HG03575 (cell line): ENCODE results near the gene BABAM2.

Experiments used
- ATAC-seq: cut with Tn5 transposase; IDR thresholded peaks from one replicate; pipeline ENCODE4 v1.9.1; 2021; ENCODE audit not compliant: unreplicated experiment, insufficient number of reproducible peaks, low FRiP score; ENCODE audit errors: extremely low read depth

Gene BABAM2

GRCh38 chr2:28045676-28046351, 155.3 kb downstream of the BABAM2 start:
- ATAC-seq, result no peak

GRCh38 chr2:28046921-28047320, 156.4 kb downstream of the BABAM2 start:
- ATAC-seq, result no peak

- ATAC-seq, result no peak
Measured at GRCh38 chr2:28047681-28048080, 157.2 kb downstream of the BABAM2 start.

- ATAC-seq, result no peak
Measured at GRCh38 chr2:28048341-28048740, 157.8 kb downstream of the BABAM2 start.

- no peak for ATAC-seq
Measured at GRCh38 chr2:28049416-28049815, 158.9 kb downstream of the BABAM2 start.

- no peak for ATAC-seq
Measured at GRCh38 chr2:28049899-28050298, 159.4 kb downstream of the BABAM2 start.

- ATAC-seq, result no peak
Measured at GRCh38 chr2:28052691-28053090, 162.2 kb downstream of the BABAM2 start.

- no peak for ATAC-seq
Measured at GRCh38 chr2:28053597-28053996, 163.1 kb downstream of the BABAM2 start.

GRCh38 chr2:28054916-28055315, 164.4 kb downstream of the BABAM2 start:
- no peak for ATAC-seq

GRCh38 chr2:28055325-28055970, 164.9 kb downstream of the BABAM2 start:
- ATAC-seq, result no peak

- no peak for ATAC-seq
Measured at GRCh38 chr2:28058791-28059190, 168.3 kb downstream of the BABAM2 start.

GRCh38 chr2:28062867-28063266, 172.3 kb downstream of the BABAM2 start:
- ATAC-seq, result no peak

GRCh38 chr2:28063492-28063962, 173.0 kb downstream of the BABAM2 start:
- ATAC-seq, result no peak

- no peak for ATAC-seq
Measured at GRCh38 chr2:28067602-28068001, 177.1 kb downstream of the BABAM2 start.

GRCh38 chr2:28068088-28068487, 177.6 kb downstream of the BABAM2 start:
- no peak for ATAC-seq

- ATAC-seq, result no peak
Measured at GRCh38 chr2:28068527-28068926, 178.0 kb downstream of the BABAM2 start.

GRCh38 chr2:28071221-28071620, 180.7 kb downstream of the BABAM2 start:
- ATAC-seq, result no peak

- no peak for ATAC-seq
Measured at GRCh38 chr2:28074137-28074536, 183.6 kb downstream of the BABAM2 start.

- ATAC-seq, result no peak
Measured at GRCh38 chr2:28080911-28081310, 190.4 kb downstream of the BABAM2 start.

- ATAC-seq, result no peak
Measured at GRCh38 chr2:28082131-28082530, 191.6 kb downstream of the BABAM2 start.

GRCh38 chr2:28083476-28083875, 192.9 kb downstream of the BABAM2 start:
- no peak for ATAC-seq
